Effector memory CD4-positive, alpha-beta T cell (primary cell): ENCODE data around the gene OR52N5.

ENCODE experiments used
- DNase-seq, 3 donors: peaks; one replicate each; pipeline ENCODE4 v3.0.0-alpha.2; 2020
- H3K27ac ChIP-seq: 2 replicates; pipeline ENCODE4 v1.7.0; 2013; ENCODE audit warnings: mild to moderate bottlenecking, low read length, moderate library complexity; ENCODE audit not compliant: insufficient read depth, poor library complexity, severe bottlenecking
- H3K27me3 ChIP-seq: replicated peaks from 2 replicates; pipeline ENCODE4 v1.7.0; 2013; ENCODE audit warnings: mild to moderate bottlenecking, low read length; ENCODE audit not compliant: insufficient read depth, control insufficient read depth, poor library complexity, severe bottlenecking
- H3K36me3 ChIP-seq: 2 replicates; pipeline ENCODE4 v1.7.0; 2013; ENCODE audit warnings: mild to moderate bottlenecking, low read length, moderate library complexity; ENCODE audit not compliant: control insufficient read depth, insufficient read depth
- H3K4me1 ChIP-seq: 2 replicates; pipeline ENCODE4 v1.7.0; 2013; ENCODE audit warnings: low read length, mild to moderate bottlenecking; ENCODE audit not compliant: control insufficient read depth, insufficient read depth, poor library complexity, severe bottlenecking
- H3K4me3 ChIP-seq: 2 replicates; pipeline ENCODE4 v1.7.0; 2013; ENCODE audit warnings: low read length, low read depth, mild to moderate bottlenecking; ENCODE audit not compliant: insufficient read depth, poor library complexity, severe bottlenecking
- H3K9me3 ChIP-seq: 2 replicates; pipeline ENCODE4 v1.7.0; 2013; ENCODE audit warnings: mild to moderate bottlenecking, low read length, moderate library complexity; ENCODE audit not compliant: control insufficient read depth
- total RNA-seq, 3 donors: gene quantifications; one replicate each; lab custom pipeline; 2026; lab: John Stamatoyannopoulos, UW

Gene OR52N5
- total RNA-seq, result 0 reads per million in 3 donors

DNA sequence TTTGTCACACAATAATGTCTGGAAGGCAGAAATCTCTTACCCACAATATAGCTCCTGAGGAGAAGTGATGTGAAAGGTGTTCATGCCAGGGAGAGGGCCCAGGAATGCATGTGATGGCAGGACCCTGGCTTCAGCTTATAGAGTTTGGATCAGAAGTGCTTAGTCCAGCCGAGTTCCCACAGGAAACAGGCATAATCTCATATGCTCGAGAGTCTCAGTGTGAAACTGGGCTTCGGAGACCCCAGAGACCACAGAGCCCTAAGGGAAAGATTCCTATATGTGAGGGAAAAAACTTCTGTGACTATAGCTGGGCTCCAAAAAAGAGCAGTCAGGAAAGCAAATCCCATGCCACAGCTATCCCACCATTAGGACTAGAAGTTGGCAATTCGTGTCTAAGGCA lies at the start of gene OR52N5:
Gene OR52N5 (minus strand): TSS at position 101 of the 400 bp plus-strand sequence. CDS start 4,721 bp downstream, outside the sequence.
- no peaks in the 10 kb centered on the region for H3K36me3 ChIP-seq
- no peak within 1 kb of the TSS for H3K4me3 ChIP-seq
- H3K27me3 ChIP-seq, result no peaks in the 10 kb centered on the region
- no peak for DNase-seq
- H3K9me3 ChIP-seq, result no peaks in the 10 kb centered on the region
- no peaks in the 10 kb centered on the region for H3K4me1 ChIP-seq
- no peak within 1 kb of the TSS for H3K27ac ChIP-seq

DNA sequence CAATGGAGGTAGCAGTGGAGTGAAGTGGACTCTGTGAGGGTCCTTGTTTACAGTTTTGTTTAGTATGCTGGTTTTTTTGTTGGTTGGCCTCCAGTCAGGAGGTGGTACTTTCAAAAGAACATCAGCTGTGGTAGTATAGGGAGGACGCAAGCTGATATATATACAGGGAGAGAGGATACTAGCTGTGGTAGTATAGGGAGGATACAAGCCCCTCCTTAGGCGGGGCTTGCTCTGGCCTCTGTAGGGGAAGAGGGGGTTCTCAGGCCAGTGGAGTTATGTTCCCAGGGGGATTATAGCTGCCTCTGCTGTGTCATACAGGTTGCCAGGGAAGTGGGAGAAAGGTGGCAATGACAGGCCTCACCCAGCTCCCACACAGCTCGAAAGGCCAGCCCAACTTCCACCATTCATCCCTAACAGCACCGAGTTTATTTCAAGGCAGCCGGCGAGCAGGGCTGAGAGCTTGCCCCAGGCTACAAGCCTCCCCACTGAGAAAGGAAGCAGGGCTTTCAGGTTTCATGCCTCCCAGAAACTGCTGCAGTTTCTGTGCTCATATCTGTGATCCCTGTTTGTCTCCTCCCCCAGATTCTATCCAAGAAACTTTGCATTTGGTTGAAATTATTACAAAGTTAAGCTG lies 48.2 kb upstream of the OR52N5 start:
- Histone ChIP-seq H3K9me3 (no peaks in the 10 kb centered on the region), H3K27ac (no peak overlapping the region), H3K4me1 (no peaks in the 10 kb centered on the region), H3K4me3 (no peak overlapping the region), H3K27me3 (no peaks in the 10 kb centered on the region), H3K36me3 (no peaks in the 10 kb centered on the region)
- DNase-seq, result no peak

GRCh38 chr11:5818245-5818886 lies 35.2 kb upstream of the OR52N5 start:
- Histone ChIP-seq H3K27ac (no peak overlapping the region), H3K4me1 (no peaks in the 10 kb centered on the region), H3K4me3 (peak overlapping the region; percentile 24), H3K36me3 (no peaks in the 10 kb centered on the region), H3K27me3 (no peaks in the 10 kb centered on the region), H3K9me3 (no peaks in the 10 kb centered on the region)
- DNase-seq, result no peak

DNA sequence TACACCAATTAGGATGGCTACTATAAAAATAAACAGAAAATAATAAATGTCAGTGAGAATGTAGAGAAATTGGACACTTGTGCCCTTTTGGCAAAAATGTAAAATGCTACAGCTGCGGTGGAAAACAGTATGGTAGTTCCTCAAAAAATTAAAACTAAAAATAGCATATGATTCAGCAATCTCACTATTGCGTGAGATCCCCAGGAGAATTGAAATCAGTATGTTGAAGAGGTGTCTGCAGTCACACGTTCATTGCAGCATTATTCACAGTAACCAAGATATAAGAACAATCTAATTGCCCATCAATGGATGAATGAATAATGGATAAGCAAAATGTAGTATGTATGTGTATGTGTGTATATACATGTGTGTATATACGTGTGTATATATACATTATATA lies 32.4 kb upstream of the OR52N5 start:
- no peak overlapping the region for H3K4me3 ChIP-seq
- H3K27ac ChIP-seq, result no peak overlapping the region
- no peaks in the 10 kb centered on the region for H3K36me3 ChIP-seq
- no peaks in the 10 kb centered on the region for H3K9me3 ChIP-seq
- no peaks in the 10 kb centered on the region for H3K27me3 ChIP-seq
- DNase-seq, result no peak
- no peaks in the 10 kb centered on the region for H3K4me1 ChIP-seq

DNA sequence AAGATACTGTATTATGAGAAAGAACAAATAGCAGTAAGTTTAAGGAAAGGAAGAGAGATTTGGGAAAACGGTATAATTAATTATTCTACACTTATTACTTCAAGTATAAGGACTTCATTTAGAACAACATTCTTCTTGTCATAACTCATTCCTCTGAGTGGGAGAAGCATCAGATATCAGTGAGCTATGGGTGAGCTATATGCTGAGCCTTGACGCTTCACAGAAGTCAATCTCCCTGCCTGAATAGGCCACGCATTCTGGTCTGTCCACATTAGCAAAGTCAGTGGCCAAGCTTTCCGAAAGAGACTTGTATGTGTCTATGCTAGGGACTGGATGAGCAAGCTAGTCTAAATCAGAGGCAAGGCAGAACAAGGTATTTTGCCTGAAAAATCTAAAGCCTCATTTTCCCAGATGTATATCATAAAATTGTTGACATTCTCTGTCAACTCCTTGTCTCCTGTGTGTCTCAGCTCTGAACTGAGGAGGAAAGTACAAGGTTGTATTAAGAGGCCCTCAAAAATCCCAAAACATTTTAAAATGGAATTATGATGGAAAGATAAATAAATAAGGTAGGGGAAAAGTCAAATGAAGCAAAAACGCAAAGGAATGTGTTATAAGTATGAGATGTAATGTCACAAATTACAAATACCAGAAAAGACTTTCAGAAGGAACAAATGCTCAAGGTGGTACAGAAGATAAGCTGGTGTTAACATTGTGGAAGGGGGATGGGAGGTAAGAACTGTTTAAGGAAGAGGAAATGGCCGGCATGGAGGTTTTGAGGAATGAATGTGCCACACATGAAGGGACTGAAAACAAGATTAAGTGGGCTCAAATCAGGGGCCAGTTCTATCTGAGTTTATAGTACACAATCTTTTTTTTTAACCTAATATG lies 27.0 kb upstream of the OR52N5 start:
- no peaks in the 10 kb centered on the region for H3K36me3 ChIP-seq
- H3K9me3 ChIP-seq, result no peaks in the 10 kb centered on the region
- no peak overlapping the region for H3K4me3 ChIP-seq
- no peaks in the 10 kb centered on the region for H3K27me3 ChIP-seq
- DNase-seq, result no peak
- H3K4me1 ChIP-seq, result no peaks in the 10 kb centered on the region
- no peak overlapping the region for H3K27ac ChIP-seq

DNA sequence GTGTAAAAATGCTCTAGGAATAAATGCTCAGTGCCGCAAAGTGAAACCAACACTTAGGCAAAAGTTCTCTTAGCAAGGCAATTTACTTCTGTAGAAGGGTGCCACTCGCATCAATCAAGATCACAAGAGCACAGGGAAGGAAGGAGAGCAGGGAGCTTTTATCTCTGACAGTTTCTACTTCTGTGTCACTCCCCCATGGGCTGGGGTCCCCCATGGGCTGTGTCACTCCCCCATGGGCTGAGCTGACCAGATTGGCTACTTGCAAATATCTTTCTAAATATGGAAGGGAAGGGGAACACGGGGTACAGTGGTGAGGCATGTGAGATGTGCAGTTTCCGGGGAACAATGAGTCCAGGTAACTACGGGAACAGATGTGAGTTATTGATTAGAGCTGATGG lies 26.0 kb upstream of the OR52N5 start:
- Histone ChIP-seq H3K27me3 (no peaks in the 10 kb centered on the region), H3K36me3 (no peaks in the 10 kb centered on the region), H3K4me3 (peak overlapping the region; percentile 48), H3K9me3 (no peaks in the 10 kb centered on the region), H3K4me1 (no peaks in the 10 kb centered on the region), H3K27ac (no peak overlapping the region)
- no peak for DNase-seq

DNA sequence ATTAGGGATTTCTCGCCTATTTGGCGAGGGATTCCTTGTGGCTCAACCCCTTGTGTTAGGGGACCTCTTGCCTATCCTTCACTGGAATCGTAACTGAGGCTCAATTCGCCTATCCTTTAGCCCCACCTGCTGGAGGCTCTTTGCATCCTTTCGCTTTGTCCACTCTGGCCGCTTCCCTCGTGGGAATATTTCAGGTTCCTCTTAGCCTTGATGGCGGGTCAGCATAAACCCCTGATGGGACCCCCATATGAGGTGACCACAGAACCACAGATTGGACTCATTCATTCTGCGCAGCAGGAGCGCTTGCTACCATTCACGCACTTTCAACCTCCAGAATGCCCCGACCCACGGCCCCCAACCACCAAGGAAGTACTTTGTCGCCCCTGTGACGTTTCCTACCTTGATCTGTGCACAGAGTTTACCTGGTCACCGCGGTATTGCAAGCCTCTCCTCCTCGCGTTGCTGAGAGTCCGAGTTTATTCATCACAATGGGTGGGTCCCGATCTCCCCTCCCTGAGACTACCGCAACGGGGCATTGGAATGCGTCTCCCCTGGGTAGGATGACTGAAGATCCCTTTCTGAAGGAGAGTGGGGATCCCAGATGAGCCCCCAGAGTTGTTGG lies 25.5 kb upstream of the OR52N5 start, which contains the start of gene OR52N2:
Gene OR52N2 (plus strand): TSS at position 425 of the 622 bp plus-strand sequence. CDS start 11,412 bp downstream, outside the sequence.
- no peaks in the 10 kb centered on the region for H3K27me3 ChIP-seq

GRCh38 chr11:5807580-5807979 lies 24.4 kb upstream of the OR52N5 start:
- no peaks in the 10 kb centered on the region for H3K4me1 ChIP-seq
- no peak for DNase-seq
- H3K9me3 ChIP-seq, result no peaks in the 10 kb centered on the region
- no peaks in the 10 kb centered on the region for H3K27me3 ChIP-seq
- H3K36me3 ChIP-seq, result no peaks in the 10 kb centered on the region
- H3K27ac ChIP-seq, result no peak overlapping the region
- no peak overlapping the region for H3K4me3 ChIP-seq

More for the DNA sequence above, 25.5 kb upstream of the OR52N5 start, which contains the start of gene OR52N2:
- Histone ChIP-seq H3K9me3 (no peaks in the 10 kb centered on the region), H3K4me3 (peak within 1 kb of the TSS; percentile 48), H3K36me3 (no peaks in the 10 kb centered on the region), H3K27ac (no peak within 1 kb of the TSS), H3K4me1 (no peaks in the 10 kb centered on the region)
- peak; percentile 38 to 71 (median 42) for DNase-seq

DNA sequence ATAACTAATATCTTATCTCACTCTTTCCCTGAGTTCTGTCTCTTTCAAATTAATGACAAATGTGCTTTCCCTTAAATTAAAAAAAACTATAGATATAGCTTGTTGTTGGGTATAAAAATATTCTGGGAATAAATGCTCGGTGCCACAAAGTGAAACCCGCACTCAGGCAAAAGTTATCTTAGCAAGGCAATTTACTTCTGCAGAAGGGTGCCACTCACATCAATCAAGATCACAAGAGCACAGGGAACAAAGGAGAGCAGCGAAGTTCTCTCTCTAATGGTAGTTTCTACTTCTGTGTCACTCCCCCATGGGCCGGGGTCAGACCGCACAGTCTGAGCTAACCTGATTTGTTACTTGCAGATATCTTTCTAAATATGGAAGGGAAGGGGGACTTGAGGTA lies 20.8 kb upstream of the OR52N5 start:
- Histone ChIP-seq H3K36me3 (no peaks in the 10 kb centered on the region), H3K27me3 (no peaks in the 10 kb centered on the region), H3K4me3 (no peak overlapping the region), H3K27ac (no peak overlapping the region), H3K4me1 (no peaks in the 10 kb centered on the region), H3K9me3 (no peaks in the 10 kb centered on the region)
- DNase-seq, result no peak
